ENCODE results near the gene LBP.

GRCh38 chr20:38336726-38337125 lies 9.6 kb upstream of the LBP start:
- TF ChIP-seq GATA2 (IDR thresholded peaks at IDR 0.05; ENCODE audit: low read depth, low read length), result no peak
- no peak for TF ChIP-seq GATA3 (IDR thresholded peaks at IDR 0.05; ENCODE audit: low read depth, low read length)
